H4 (cell line): ENCODE results near the gene NFKB1. TPM values are rescaled to one million over a fixed set of nuclear protein-coding genes. Genes with fewer than 3 reads are reported as not detected.

ENCODE experiments used
- DNase-seq: peaks from one replicate; pipeline ENCODE4 v3.0.0-alpha.2; 2015; ENCODE audit warnings: low spot score
- total RNA-seq: library from RNA; depleted of rRNA; stranded (reverse); fragments of >200 nt; shearing (Covaris generic); gene quantifications from 2 replicates; pipeline ENCODE4 v1.2.3, GENCODE V29; 2014; rRNA removed

Gene NFKB1
- total RNA-seq, 1 experiment from 2014 or later = 16.4 TPM

DNA sequence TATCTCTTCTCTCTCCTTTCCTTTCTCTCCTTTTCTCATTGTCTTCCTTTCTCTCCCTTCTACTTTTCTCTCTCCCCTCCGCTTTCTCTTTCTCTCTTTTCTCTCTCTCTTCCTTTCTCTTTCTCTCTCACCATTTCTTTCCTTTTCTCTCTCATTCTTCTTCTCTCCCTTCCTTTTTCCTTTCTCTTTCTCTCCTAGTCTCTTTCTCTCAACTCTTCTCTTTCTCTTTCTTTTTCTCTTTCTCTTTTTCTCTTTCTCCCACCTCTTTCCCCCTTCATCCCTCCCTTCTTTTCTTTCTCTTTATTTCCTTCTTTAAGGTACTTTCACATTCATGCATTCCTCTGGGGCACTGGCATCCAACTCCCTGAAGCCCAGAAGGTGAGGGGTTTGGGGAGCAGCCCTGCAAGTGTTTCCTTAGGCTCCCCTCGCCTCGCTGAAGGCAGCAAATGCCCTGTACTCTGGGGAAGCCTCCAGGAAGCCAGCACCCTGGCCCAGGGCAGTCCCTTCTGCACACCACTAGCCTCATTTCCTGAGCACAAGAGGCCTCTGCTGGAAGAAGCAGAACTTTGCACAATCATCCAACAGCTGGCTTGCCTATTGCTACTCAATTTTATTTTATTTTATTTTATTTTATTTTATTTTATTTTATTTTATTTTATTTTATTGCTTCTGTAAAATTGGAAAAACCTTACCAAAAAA lies 124.2 kb downstream of the NFKB1 start:
- peak; percentile 14 for DNase-seq

DNA sequence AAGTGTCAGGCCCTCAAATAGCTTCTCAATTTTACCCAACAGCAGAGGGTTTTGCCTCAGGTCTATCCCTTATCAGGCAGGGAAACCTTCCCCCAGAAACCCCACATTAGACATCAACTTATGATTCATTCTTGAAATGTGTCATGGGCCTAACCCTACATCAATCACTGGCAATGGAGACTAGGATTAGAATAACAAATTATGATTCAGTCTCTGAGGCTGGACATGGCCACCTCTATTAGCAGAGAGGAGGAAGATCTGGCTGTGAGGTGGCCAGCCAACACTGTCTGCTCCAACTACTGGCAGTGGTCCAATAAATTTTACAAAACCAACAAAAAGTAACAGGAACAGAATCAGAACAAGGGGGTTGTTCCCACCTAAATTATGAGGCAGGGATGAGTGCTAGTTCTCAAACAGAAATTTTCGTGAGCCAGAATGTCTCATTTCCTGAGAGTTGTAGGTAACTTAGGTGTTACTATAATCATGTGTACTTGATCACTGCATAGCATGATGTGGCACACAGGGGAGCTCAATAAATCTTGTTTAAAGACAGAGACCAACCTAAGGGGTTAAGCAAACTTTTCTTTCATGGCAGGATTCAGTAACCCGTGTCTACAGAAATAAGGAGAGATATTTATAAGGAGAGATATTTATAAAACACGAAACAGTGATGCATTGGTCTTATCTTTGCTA lies 126.8 kb downstream of the NFKB1 start:
- DNase-seq = no peak

DNA sequence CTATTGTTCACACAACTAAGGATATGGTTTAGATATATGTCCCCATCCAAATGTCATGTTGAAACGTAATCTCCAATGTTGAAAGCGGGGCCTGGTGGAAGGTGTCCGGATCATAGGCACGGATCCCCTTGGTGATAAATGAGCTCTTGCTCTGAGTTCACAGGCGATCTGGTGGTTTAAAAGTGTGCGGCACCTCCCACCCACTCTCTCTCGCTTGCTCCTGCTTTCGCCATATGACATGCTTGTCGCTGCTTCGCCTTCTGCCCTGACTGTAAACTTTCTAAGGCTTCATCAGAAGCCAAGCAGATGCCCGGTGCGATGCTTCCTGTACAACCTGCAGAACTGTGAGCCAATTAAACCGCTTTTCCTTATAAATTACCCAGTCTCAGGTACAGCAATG lies 128.5 kb downstream of the NFKB1 start:
- no peak for DNase-seq

DNA sequence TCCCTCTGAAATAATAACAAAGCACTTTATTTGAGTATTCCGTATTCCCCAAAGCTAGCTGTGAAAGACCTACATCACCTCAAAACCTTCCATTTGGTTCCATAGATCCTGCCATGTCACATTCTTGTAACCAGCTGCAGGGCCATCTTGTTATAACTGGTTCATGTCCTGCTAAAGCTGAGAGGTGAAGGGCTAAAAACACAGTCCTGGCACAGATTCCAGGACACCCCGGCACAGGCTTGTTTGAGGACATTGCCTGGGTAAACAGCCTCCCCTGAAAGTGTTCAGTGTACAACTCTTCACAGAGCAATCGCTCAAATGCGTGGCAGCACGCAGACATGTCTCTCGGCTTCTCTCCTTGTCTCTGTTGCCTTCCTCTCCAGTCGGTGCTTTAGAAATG lies 130.5 kb downstream of the NFKB1 start:
- no peak for DNase-seq

DNA sequence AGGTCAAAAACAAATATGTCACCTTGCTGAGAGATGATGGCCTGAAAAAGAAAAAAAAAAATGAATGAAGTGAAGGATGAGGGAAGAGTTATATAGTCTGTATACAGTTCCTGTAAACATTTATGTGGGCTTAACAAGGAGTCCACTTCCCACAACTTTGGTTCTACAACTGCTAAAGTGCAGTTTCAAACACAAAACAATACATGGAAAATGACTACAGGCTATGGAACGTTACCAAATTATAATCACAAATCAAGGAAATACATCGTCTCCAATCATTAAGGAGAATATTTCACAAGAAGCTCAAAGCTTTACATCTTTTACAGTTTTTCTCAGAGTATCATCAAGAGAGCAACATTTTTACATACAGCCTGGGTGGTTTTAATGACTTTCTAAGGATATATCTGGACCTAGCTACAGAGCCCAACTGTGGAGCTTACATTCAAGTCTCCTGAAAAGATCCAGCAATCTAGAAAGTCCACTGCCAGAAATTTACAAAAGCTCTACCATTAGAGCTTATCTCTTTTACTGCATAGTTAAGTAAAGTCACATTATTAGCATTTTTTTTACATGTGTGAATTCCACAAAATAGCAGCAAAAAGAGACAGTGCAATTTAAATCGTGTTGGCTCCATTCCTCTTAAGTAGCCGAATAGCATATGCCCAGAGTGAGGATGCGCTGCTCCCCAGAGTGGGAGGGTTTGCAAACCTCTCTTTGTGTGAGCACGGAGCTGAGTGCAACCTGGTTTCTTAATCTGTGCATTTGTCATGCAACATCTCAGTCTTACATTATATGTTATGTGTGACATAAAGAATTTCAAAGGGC lies 131.3 kb downstream of the NFKB1 start:
- no peak for DNase-seq

DNA sequence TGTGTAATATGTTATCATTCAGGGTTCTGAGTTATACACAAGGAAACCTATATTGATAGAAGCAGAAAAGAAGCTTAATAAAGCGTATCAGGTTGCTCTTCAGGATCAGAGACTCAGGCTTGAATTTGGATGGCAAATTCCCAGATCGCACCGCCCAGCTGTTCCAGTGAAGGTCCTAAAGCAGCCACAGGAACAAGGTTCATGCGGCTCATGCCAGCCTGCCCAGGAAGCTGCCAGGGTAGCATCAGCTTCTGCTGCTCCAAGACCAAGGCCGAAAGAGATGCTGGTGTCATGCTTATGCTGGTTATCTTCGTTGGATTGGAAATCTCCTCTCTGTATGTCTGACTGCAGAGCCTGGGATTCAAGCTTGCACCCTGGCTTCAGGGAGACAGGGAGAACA lies 131.9 kb downstream of the NFKB1 start:
- no peak for DNase-seq

DNA sequence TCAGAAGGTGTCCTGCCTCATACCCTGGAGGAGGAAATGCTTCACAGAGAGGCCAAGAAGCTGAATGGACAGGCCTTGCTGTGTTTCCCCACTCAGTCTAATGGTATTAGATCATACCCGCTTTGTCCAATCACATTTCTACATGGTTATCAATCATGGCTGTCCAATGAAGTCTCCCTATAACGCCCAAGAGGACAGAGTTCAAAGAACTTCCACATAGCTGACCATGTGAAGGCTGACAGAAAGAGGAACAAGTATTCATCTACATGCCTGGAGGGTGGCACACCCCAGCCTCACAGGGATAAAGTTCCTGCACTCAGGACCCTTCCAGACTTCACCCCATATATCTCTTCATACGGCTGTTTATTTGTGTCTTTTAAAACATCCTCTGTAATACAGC lies 136.2 kb downstream of the NFKB1 start:
- no peak for DNase-seq

DNA sequence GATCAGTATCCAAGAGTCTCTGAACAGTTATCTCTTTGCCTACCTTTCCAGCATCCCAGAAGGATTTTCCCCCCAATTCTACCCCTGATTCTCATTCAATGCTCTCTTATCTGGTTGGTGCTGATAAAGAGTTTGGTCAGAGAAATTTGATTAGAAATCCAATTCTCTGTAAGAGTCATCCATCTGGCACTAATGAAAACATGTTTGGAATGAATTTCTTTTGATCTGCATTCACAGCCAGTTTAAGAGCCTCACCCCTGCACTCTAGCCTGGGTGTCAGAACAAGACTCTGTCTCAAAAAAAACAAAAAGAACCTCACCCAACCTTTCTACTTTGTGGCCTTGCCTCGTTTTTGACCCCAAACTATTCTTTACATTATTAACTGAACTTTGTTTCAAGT lies 137.5 kb downstream of the NFKB1 start:
- DNase-seq = no peak

DNA sequence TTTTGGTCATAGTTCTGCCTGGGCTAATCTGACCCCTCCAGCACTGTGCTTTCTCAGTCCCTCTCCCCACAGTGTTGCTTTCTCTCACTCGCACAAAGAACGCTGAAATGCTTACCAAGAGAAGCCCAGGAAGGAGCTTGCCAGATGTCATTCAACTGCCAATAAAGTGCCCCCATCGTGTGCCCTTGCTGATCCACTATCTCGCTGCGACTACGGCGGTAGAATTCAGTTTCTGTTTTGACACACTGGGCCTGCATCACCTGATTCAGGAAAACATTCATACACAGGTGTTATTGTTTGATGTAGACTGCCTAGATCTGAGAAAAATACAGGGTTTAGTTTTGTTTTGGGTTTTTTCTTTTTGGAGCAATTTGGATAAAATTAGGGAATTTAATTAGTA lies 138.4 kb downstream of the NFKB1 start:
- DNase-seq = no peak

DNA sequence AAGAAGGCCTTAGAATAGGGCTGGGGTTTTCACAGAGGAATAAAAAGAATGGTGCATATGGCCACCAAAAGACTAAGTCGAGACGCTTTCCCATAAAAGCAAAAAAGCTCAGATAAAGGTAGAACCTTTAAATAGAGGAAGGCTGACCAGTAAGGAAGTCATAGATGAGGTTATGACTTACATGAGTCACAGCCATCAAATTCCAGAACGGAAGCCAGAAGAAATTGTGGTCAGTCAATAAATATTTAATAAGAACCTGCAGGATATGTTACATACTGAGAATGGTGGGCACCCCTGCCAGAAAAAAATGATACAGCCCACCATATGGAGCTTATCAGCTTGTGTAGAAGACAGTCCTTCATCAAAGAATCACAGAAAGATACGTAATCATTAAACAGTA lies 139.5 kb downstream of the NFKB1 start:
- DNase-seq = no peak

DNA sequence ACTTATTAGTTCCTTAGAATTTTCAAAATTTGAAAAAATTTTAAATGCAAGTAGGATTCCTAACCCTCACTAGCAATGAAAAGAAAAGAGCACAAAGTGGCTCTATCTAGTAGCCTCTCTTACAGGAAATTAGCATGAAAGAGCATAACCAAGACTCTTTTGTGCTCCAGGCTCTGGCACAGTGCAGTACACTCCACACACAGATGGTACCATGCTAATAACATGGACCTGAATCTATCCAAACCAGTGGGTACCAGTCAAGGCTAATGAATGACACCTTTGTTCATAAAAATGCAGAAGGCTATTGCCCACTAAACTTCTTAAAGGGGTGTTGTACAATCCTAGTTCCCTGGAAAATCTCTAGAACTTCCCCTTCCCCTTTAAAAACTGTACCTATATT lies 140.6 kb downstream of the NFKB1 start:
- no peak for DNase-seq

DNA sequence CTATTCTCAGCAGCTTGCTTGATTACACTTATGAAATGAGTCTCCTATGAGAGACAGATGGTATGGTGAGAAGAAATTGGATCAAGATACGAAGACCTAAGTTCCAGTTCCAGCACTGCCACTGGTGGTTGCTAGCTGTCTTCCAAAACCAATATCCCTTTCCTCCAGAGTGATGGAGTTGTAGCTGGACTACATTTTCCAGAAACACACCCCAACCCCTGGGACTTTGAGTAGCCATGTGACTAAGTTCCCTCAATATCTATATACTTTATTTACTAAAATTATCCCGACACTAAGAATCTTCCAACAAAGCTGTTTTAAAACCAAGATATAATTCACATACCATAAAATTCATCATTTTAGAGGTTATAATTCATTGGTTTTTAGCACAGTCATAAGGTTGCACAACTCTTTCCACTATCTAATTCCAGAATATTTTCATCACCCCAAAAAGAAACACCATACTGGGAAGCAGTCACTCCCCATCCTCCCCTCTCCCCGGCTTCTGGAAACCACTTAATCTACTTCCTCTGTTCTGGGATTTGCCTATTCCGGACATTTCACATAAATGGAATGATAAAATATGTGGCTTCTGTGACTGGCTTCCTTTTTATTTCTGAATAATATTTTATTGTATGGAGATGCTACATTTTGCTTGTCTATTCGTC lies 141.6 kb downstream of the NFKB1 start:
- no peak for DNase-seq

DNA sequence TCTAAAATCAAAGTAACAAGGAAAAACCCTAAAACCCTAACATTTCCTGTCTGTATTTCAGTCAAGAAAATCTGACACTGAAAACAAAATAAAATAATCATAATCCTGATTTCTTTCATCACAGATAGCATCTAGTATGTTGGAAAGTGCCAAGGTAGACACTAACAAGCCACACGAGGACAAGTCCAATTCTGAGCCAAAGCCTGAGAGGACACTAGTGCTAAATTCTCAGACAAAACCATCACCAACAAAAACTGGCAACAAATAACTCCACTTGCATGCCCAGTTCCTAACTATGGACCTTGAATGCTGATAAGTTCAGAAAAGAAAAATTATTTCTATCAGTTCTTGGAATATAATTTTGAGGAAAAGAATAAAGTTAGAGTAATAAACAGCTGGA lies 146.0 kb downstream of the NFKB1 start:
- no peak for DNase-seq

DNA sequence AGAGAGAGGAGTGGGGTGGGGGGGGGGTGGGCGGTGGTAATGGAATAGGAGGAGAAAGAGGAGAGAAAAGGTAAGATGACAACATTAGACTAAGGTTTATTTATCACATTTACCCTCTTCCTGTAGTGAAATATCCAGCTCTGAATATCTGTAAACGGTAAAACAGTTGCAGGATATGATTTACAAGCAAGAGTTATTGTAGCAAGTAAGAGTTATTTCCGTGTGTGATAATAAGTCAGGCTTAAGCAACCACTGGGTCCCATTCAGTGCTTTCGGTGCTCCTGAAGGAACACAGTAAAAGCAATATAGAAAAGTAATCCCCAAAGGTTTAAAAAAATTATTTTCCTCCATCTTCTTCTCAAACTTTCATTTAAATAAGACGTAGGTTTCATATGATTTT lies 156.0 kb downstream of the NFKB1 start:
- no peak for DNase-seq

DNA sequence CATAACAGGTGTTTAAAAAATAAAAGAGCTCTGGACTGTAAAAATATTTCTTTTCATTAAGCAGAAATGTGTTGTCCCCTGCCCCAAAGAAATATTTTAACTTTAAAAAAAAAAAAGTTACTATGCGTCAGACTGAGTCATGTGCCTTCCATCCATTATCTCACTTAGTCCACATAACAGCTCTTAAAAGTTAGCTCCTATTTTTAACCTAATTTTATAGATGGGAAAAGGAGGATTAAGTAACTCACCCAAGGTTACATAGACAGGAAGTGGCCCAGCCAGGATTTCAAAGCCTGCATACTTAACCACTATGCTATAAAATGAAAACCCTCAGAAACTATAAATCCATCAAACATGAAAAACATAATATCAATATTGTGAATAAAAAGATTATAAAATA lies 161.9 kb downstream of the NFKB1 start:
- peak; percentile 36 for DNase-seq

DNA sequence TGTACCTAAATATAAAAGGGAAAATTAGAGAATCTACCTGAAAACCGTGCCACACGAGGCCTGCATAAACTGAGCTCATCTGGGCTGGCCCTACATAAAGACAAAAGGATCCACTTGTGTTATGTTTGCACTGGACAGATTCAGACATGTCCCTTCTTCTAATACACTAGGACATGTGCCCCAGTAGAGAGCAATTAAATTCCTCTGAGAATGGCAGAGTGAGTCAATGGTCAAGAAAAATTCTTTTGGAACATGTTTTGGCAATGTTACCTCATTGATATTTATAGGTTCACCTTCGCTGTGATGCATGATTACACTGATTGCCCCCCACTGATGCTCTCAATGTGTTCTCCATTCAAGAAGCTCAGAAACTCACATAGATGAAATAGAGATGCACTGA lies 164.4 kb downstream of the NFKB1 start:
- DNase-seq = no peak

Other genes starting within 250 kb of the NFKB1 start
- 28.8 and 38.9 TPM in 2 replicates for gene SLC39A8, start 155.9 kb upstream of the NFKB1 start, total RNA-seq